Measurements from ENCODE around the gene TPPP2. TPM values are rescaled to one million over a fixed set of nuclear protein-coding genes. Genes with fewer than 3 reads are reported as not detected.

TPPP2 gene
- polyA plus RNA-seq, 1 donor, result 0.16 TPM

- Histone ChIP-seq H3K27ac (ENCODE audit: low read length) (no peak overlapping the region), H3K9me3 (ENCODE audit: control insufficient read depth, low read depth, low read length) (no peaks in the 10 kb centered on the region), H3K36me3 (ENCODE audit: control insufficient read depth, insufficient read depth, low read length) (peaks cover 93% of the 10 kb centered on the region), H3K4me1 (ENCODE audit: control insufficient read depth, insufficient read depth, low read length) (no peaks in the 10 kb centered on the region), H3K4me3 (ENCODE audit: low read length) (no peak overlapping the region), H3K27me3 (ENCODE audit: control insufficient read depth, insufficient read depth, low read length) (no peaks in the 10 kb centered on the region)
- no CpG with 5 or more reads among the region's 5 CpGs for WGBS (ENCODE audit: insufficient coverage, low lambda C conversion rate)
- DNase-seq, result no peak
Observed at GRCh38 chr14:21078287-21078686, 48.3 kb downstream of the TPPP2 start.

- no CpG with 5 or more reads among the region's 10 CpGs for WGBS (ENCODE audit: insufficient coverage, low lambda C conversion rate)
Observed at GRCh38 chr14:21078726-21079125, 48.7 kb downstream of the TPPP2 start.

GRCh38 chr14:21081521-21082142 is 51.6 kb downstream of the TPPP2 start:
- Histone ChIP-seq H3K4me1 (ENCODE audit: control insufficient read depth, insufficient read depth, low read length) (peaks cover 13% of the 10 kb centered on the region), H3K27me3 (ENCODE audit: control insufficient read depth, insufficient read depth, low read length) (no peaks in the 10 kb centered on the region), H3K9me3 (ENCODE audit: control insufficient read depth, low read depth, low read length) (no peaks in the 10 kb centered on the region), H3K36me3 (ENCODE audit: control insufficient read depth, insufficient read depth, low read length) (peaks cover 85% of the 10 kb centered on the region), H3K4me3 (ENCODE audit: low read length) (no peak overlapping the region), H3K27ac (ENCODE audit: low read length) (no peak overlapping the region)
- no peak for DNase-seq
- no CpG with 5 or more reads among the region's 30 CpGs for WGBS (ENCODE audit: insufficient coverage, low lambda C conversion rate)

More at GRCh38 chr14:21078726-21079125, 48.7 kb downstream of the TPPP2 start:
- H3K36me3 ChIP-seq (ENCODE audit: control insufficient read depth, insufficient read depth, low read length), result peaks cover 93% of the 10 kb centered on the region
- H3K4me3 ChIP-seq (ENCODE audit: low read length), result no peak overlapping the region
- no peaks in the 10 kb centered on the region for H3K27me3 ChIP-seq (ENCODE audit: control insufficient read depth, insufficient read depth, low read length)
- no peaks in the 10 kb centered on the region for H3K9me3 ChIP-seq (ENCODE audit: control insufficient read depth, low read depth, low read length)
- H3K4me1 ChIP-seq (ENCODE audit: control insufficient read depth, insufficient read depth, low read length), result no peaks in the 10 kb centered on the region
- no peak overlapping the region for H3K27ac ChIP-seq (ENCODE audit: low read length)
- DNase-seq, result no peak

Other genes starting within 250 kb of the TPPP2 start
- gene RNASE6, start 248.9 kb upstream of the TPPP2 start, polyA plus RNA-seq, result 15.9 TPM
- 107 TPM for gene RNASE1, start 227.4 kb upstream of the TPPP2 start, polyA plus RNA-seq
- 0.18 TPM for gene RNASE3, start 138.8 kb upstream of the TPPP2 start, polyA plus RNA-seq
- gene RNASE2, start 74.7 kb upstream of the TPPP2 start, polyA plus RNA-seq, result 0.39 TPM
- gene METTL17, start 40.2 kb upstream of the TPPP2 start, polyA plus RNA-seq, result 86.6 TPM
- 0.06 TPM for gene SLC39A2, start 30.9 kb upstream of the TPPP2 start, polyA plus RNA-seq
- 76.5 TPM for gene NDRG2, start 5.2 kb upstream of the TPPP2 start, polyA plus RNA-seq
- gene RNASE13, start 4.6 kb downstream of the TPPP2 start, polyA plus RNA-seq, result 0.09 TPM
- gene RNASE7, start 12.1 kb downstream of the TPPP2 start, polyA plus RNA-seq, result 0.09 TPM
- not detected for gene RNASE8, start 27.6 kb downstream of the TPPP2 start, polyA plus RNA-seq
- gene ARHGEF40, start 40.1 kb downstream of the TPPP2 start, polyA plus RNA-seq, result 28.7 TPM
- 45.2 TPM for gene ZNF219, start 68.4 kb downstream of the TPPP2 start, polyA plus RNA-seq
- gene TMEM253, start 70.8 kb downstream of the TPPP2 start, polyA plus RNA-seq, result 62.3 TPM
- gene OR5AU1, start 125.8 kb downstream of the TPPP2 start, polyA plus RNA-seq, result not detected
- 668 TPM for gene HNRNPC, start 239.2 kb downstream of the TPPP2 start, polyA plus RNA-seq
- 0.49 TPM for gene RPGRIP1, start 249.9 kb downstream of the TPPP2 start, polyA plus RNA-seq

Measured in large intestine (tissue), 3 donors.